GOT3 (cell line): Measurements from ENCODE around the gene GFOD1.

Experiments
- DNase-seq: peaks from one replicate; lab custom pipeline; 2025; ENCODE audit warnings: mixed read lengths; lab: John Stamatoyannopoulos, UW

GFOD1 gene

GRCh38 chr6:13425270-13425873, 62.0 kb downstream of the GFOD1 start:
- no peak for DNase-seq

GRCh38 chr6:13423252-13423651, 64.1 kb downstream of the GFOD1 start:
- DNase-seq = no peak

- no peak for DNase-seq
These were observed 64.6 kb downstream of the GFOD1 start for GRCh38 chr6:13422681-13423221.

- DNase-seq = no peak
These were observed 65.9 kb downstream of the GFOD1 start for GRCh38 chr6:13421425-13422059.

GRCh38 chr6:13420269-13420668, 67.1 kb downstream of the GFOD1 start:
- DNase-seq = no peak

GRCh38 chr6:13419422-13420195, 67.8 kb downstream of the GFOD1 start:
- DNase-seq = no peak

- no peak for DNase-seq
These were observed 68.6 kb downstream of the GFOD1 start for GRCh38 chr6:13418844-13419243.

GRCh38 chr6:13417954-13418353, 69.4 kb downstream of the GFOD1 start:
- no peak for DNase-seq

- no peak for DNase-seq
These were observed 70.0 kb downstream of the GFOD1 start for GRCh38 chr6:13417431-13417830.

- no peak for DNase-seq
These were observed 72.1 kb downstream of the GFOD1 start for GRCh38 chr6:13415283-13415682.

- DNase-seq = no peak
These were observed 73.4 kb downstream of the GFOD1 start for GRCh38 chr6:13413900-13414555.

GRCh38 chr6:13413466-13413862, 73.9 kb downstream of the GFOD1 start:
- no peak for DNase-seq

GRCh38 chr6:13412639-13413465, 74.5 kb downstream of the GFOD1 start:
- DNase-seq = no peak

- DNase-seq = no peak
These were observed 75.2 kb downstream of the GFOD1 start for GRCh38 chr6:13412211-13412610.

- DNase-seq = no peak
These were observed 75.9 kb downstream of the GFOD1 start for GRCh38 chr6:13411484-13411883.

GRCh38 chr6:13409991-13410390, 77.4 kb downstream of the GFOD1 start:
- no peak for DNase-seq

- no peak for DNase-seq
These were observed 79.4 kb downstream of the GFOD1 start for GRCh38 chr6:13407709-13408695.

GRCh38 chr6:13407368-13407708, 80.1 kb downstream of the GFOD1 start:
- DNase-seq = no peak

- DNase-seq = no peak
These were observed 80.6 kb downstream of the GFOD1 start for GRCh38 chr6:13406781-13407180.

GRCh38 chr6:13405961-13406477, 81.4 kb downstream of the GFOD1 start:
- DNase-seq = no peak
